ENCODE results near the gene SRSF10.

DNA sequence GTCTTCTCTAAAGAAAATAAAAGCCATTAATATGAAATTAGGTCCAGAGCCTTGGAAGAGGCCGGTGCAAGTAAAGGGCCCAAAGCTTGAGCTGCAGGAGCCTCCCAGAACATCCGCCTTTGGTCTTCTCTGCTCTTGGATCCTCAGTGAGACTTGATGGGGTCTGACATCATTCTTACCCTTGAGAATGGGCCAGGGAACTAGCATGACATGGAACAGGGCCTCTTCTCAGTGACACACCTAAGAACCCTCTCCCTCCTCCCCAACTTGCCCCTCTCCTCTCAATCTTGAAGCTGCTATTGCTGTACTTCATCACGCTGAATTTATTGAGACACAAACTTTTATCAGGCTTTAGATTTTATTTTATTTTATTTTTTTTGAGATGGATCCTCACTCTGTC lies 40.3 kb upstream of the SRSF10 start:
- TF ChIP-seq ZNF174 (tag by site-specific recombination; IDR thresholded peaks at IDR 0.05) (no peak), RBAK (tag by site-specific recombination; IDR thresholded peaks at IDR 0.05) (no peak), ZNF433 (tag by site-specific recombination; IDR thresholded peaks at IDR 0.05; ENCODE audit: low read depth) (no peak), ZBTB7A (tag by site-specific recombination; IDR thresholded peaks at IDR 0.05; ENCODE audit: low read depth) (no peak), ZNF23 (tag by site-specific recombination; IDR thresholded peaks at IDR 0.05; ENCODE audit: borderline replicate concordance) (no peak), ZNF169 (tag by site-specific recombination; IDR thresholded peaks at IDR 0.05) (no peak), ZBTB17 (tag by site-specific recombination; IDR thresholded peaks at IDR 0.05) (no peak), MYNN (tag by site-specific recombination; IDR thresholded peaks at IDR 0.05; ENCODE audit: borderline replicate concordance) (no peak), ZNF292 (tag by site-specific recombination; IDR thresholded peaks at IDR 0.05; ENCODE audit: borderline replicate concordance, low read depth) (no peak)
- TF ChIP-seq, protein P1, sequence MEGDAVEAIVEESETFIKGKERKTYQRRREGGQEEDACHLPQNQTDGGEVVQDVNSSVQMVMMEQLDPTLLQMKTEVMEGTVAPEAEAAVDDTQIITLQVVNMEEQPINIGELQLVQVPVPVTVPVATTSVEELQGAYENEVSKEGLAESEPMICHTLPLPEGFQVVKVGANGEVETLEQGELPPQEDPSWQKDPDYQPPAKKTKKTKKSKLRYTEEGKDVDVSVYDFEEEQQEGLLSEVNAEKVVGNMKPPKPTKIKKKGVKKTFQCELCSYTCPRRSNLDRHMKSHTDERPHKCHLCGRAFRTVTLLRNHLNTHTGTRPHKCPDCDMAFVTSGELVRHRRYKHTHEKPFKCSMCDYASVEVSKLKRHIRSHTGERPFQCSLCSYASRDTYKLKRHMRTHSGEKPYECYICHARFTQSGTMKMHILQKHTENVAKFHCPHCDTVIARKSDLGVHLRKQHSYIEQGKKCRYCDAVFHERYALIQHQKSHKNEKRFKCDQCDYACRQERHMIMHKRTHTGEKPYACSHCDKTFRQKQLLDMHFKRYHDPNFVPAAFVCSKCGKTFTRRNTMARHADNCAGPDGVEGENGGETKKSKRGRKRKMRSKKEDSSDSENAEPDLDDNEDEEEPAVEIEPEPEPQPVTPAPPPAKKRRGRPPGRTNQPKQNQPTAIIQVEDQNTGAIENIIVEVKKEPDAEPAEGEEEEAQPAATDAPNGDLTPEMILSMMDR (tag by site-specific recombination; IDR thresholded peaks at IDR 0.05): no peak
- TF ChIP-seq, protein P2, sequence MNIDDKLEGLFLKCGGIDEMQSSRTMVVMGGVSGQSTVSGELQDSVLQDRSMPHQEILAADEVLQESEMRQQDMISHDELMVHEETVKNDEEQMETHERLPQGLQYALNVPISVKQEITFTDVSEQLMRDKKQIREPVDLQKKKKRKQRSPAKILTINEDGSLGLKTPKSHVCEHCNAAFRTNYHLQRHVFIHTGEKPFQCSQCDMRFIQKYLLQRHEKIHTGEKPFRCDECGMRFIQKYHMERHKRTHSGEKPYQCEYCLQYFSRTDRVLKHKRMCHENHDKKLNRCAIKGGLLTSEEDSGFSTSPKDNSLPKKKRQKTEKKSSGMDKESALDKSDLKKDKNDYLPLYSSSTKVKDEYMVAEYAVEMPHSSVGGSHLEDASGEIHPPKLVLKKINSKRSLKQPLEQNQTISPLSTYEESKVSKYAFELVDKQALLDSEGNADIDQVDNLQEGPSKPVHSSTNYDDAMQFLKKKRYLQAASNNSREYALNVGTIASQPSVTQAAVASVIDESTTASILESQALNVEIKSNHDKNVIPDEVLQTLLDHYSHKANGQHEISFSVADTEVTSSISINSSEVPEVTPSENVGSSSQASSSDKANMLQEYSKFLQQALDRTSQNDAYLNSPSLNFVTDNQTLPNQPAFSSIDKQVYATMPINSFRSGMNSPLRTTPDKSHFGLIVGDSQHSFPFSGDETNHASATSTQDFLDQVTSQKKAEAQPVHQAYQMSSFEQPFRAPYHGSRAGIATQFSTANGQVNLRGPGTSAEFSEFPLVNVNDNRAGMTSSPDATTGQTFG (tag by site-specific recombination; IDR thresholded peaks at IDR 0.05; ENCODE audit: borderline replicate concordance): no peak
- TF ChIP-seq, protein P3, sequence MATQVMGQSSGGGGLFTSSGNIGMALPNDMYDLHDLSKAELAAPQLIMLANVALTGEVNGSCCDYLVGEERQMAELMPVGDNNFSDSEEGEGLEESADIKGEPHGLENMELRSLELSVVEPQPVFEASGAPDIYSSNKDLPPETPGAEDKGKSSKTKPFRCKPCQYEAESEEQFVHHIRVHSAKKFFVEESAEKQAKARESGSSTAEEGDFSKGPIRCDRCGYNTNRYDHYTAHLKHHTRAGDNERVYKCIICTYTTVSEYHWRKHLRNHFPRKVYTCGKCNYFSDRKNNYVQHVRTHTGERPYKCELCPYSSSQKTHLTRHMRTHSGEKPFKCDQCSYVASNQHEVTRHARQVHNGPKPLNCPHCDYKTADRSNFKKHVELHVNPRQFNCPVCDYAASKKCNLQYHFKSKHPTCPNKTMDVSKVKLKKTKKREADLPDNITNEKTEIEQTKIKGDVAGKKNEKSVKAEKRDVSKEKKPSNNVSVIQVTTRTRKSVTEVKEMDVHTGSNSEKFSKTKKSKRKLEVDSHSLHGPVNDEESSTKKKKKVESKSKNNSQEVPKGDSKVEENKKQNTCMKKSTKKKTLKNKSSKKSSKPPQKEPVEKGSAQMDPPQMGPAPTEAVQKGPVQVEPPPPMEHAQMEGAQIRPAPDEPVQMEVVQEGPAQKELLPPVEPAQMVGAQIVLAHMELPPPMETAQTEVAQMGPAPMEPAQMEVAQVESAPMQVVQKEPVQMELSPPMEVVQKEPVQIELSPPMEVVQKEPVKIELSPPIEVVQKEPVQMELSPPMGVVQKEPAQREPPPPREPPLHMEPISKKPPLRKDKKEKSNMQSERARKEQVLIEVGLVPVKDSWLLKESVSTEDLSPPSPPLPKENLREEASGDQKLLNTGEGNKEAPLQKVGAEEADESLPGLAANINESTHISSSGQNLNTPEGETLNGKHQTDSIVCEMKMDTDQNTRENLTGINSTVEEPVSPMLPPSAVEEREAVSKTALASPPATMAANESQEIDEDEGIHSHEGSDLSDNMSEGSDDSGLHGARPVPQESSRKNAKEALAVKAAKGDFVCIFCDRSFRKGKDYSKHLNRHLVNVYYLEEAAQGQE (tag by site-specific recombination; IDR thresholded peaks at IDR 0.05): no peak
